Naive thymus-derived CD4-positive, alpha-beta T cell (primary cell): ENCODE measurements around the gene HSPA4. TPM values are rescaled to one million over a fixed set of nuclear protein-coding genes. Genes with fewer than 3 reads are reported as not detected.
A peak's percentile ranks its signal among the peaks of the same experiment; 100 is the strongest.

Source experiments
- ATAC-seq: fragments of 150-1000 bp; cut with Tn5 transposase; 2 replicates; pipeline ENCODE4 v1.10.0; 2021; ENCODE audit warnings: mild to moderate bottlenecking, moderate library complexity
- CTCF ChIA-PET: fragments of 350-600 bp; sonication (Branson Sonifier 250); formaldehyde crosslinking; loops from one replicate; lab custom pipeline; 2021; ENCODE audit warnings: antibody characterized with exemption; lab: Charles Lee
- POLR2A ChIA-PET: fragments of 350-600 bp; sonication (Branson Sonifier 250); formaldehyde crosslinking; loops from one replicate; lab custom pipeline; 2021; ENCODE audit warnings: antibody characterized with exemption, inconsistent platforms; lab: Charles Lee
- DNase-seq, 9 donors: peaks; one replicate each; pipeline versions ENCODE4 v3.0.0 to v3.0.0-alpha.2; 2020 to 2022; ENCODE audit warnings: mixed read lengths in 1 of 9
- H3K27ac ChIP-seq: one replicate; pipeline ENCODE4 v1.7.0; 2013; ENCODE audit warnings: mild to moderate bottlenecking, low read depth, low read length, moderate library complexity
- H3K27me3 ChIP-seq, 2 donors: one replicate each; pipeline ENCODE4 v1.7.0; 2013; ENCODE audit warnings: low read length in 2 of 2, mild to moderate bottlenecking in 2 of 2, moderate library complexity in 2 of 2; ENCODE audit not compliant: control insufficient read depth in 2 of 2, insufficient read depth in 2 of 2
- H3K36me3 ChIP-seq, 3 experiments: 1 replicate in 2 of 3; 2 replicates in 1 of 3; pipeline ENCODE4 v1.7.0; 2013; ENCODE audit warnings: low read length in 3 of 3, mild to moderate bottlenecking in 3 of 3, moderate library complexity in 1 of 3; ENCODE audit not compliant: insufficient read depth in 3 of 3, control insufficient read depth in 2 of 3
- H3K4me1 ChIP-seq, 2 donors: one replicate each; pipeline ENCODE4 v1.7.0; 2013; ENCODE audit warnings: low read length in 2 of 2, mild to moderate bottlenecking in 2 of 2, moderate library complexity in 1 of 2; ENCODE audit not compliant: control insufficient read depth in 2 of 2, insufficient read depth in 2 of 2
- H3K4me3 ChIP-seq: 2 replicates; pipeline ENCODE4 v1.7.0; 2013; ENCODE audit warnings: mild to moderate bottlenecking, low read length
- H3K9me3 ChIP-seq, 3 experiments: 1 replicate in 2 of 3; 2 replicates in 1 of 3; pipeline ENCODE4 v1.7.0; 2013; ENCODE audit warnings: low read length in 3 of 3; ENCODE audit not compliant: control insufficient read depth in 2 of 3
- H3K27ac Mint-ChIP-seq, 9 donors: one replicate each; pipeline ENCODE4 v1.8.0; 2020 to 2022; ENCODE audit warnings: mixed read lengths in 9 of 9, mild to moderate bottlenecking in 8 of 9, moderate library complexity in 5 of 9, inconsistent platforms in 2 of 9
- H3K27me3 Mint-ChIP-seq, 5 donors: one replicate each; pipeline ENCODE4 v1.8.0; 2021 to 2022; ENCODE audit warnings: mixed read lengths in 5 of 5, mild to moderate bottlenecking in 1 of 5
- H3K36me3 Mint-ChIP-seq, 5 donors: one replicate each; pipeline ENCODE4 v1.8.0; 2020 to 2022; ENCODE audit warnings: mixed read lengths in 5 of 5, mild to moderate bottlenecking in 3 of 5, inconsistent platforms in 1 of 5
- H3K4me1 Mint-ChIP-seq, 7 donors: one replicate each; pipeline ENCODE4 v1.8.0; 2020 to 2022; ENCODE audit warnings: mixed read lengths in 7 of 7, mild to moderate bottlenecking in 3 of 7, inconsistent platforms in 1 of 7
- H3K4me3 Mint-ChIP-seq, 10 donors: one replicate each; pipeline ENCODE4 v1.8.0; 2020 to 2022; ENCODE audit warnings: mild to moderate bottlenecking in 10 of 10, mixed read lengths in 10 of 10, moderate library complexity in 6 of 10, inconsistent platforms in 2 of 10
- H3K9me3 Mint-ChIP-seq, 11 donors: one replicate each; pipeline ENCODE4 v1.8.0; 2020 to 2022; ENCODE audit warnings: mixed read lengths in 11 of 11, mild to moderate bottlenecking in 4 of 11, inconsistent platforms in 1 of 11, moderate library complexity in 1 of 11
- intact Hi-C, 2 donors: fragments of 100-400 bp; cut with micrococcal nuclease; formaldehyde crosslinking; loops; one replicate each; pipeline ENCODE4 v1.15.1; 2023
- polyA plus RNA-seq, 2 donors: library from polyadenylated mRNA; unstranded; fragments of 300-500 nt; fragmentation: Illumina TruSeq; gene quantifications; one replicate each; pipeline ENCODE4 v1.2.3, GENCODE V29; 2021
- total RNA-seq, 6 experiments: library from RNA in 5 of 6; stranded (reverse) in 5 of 6; gene quantifications; 1 replicate in 5 of 6; 2 replicates in 1 of 6; pipeline ENCODE4 v1.2.3 and lab custom pipeline; 2021 to 2026

HSPA4 gene
- total and polyA plus RNA-seq, 7 experiments from 2014 or later = 37.7 to 103 (median 42.4) TPM

GRCh38 chr5:133124891-133125290, 73.1 kb downstream of the HSPA4 start:
- no peaks in the 10 kb centered on the region for H3K27me3 ChIP-seq
- Mint-ChIP-seq H3K9me3 (no peaks in the 10 kb centered on the region), H3K4me3 (no peak overlapping the region), H3K4me1 (peaks cover 0 to 5% (median 2%) of the 10 kb centered on the region in 7 donors), H3K27me3 (peaks cover 0 to 13% (median 0%) of the 10 kb centered on the region in 5 donors), H3K27ac (no peak overlapping the region), H3K36me3 (no peaks in the 10 kb centered on the region)
- DNase-seq (no peak), ATAC-seq (no peak)
- POLR2A ChIA-PET = interaction anchor here (1.2 kb wide), 1 partner anchor 161 kb away, joined by 3 read pairs; no protein-coding TSS in a partner anchor
- no peak overlapping the region for H3K27ac ChIP-seq
- no peaks in the 10 kb centered on the region for H3K9me3 ChIP-seq
- intact Hi-C loops = no loop called here
- no peaks in the 10 kb centered on the region for H3K4me1 ChIP-seq
- CTCF ChIA-PET = no interaction called here
- H3K4me3 ChIP-seq = no peak overlapping the region
- no peaks in the 10 kb centered on the region for H3K36me3 ChIP-seq

GRCh38 chr5:133128066-133128465, 76.3 kb downstream of the HSPA4 start:
- Mint-ChIP-seq H3K9me3 (no peaks in the 10 kb centered on the region), H3K27ac (no peak overlapping the region), H3K27me3 (peaks cover 0 to 13% (median 0%) of the 10 kb centered on the region in 5 donors), H3K4me1 (peaks cover 0 to 4% (median 0%) of the 10 kb centered on the region in 7 donors), H3K36me3 (no peaks in the 10 kb centered on the region), H3K4me3 (no peak overlapping the region)
- ChIA-PET CTCF (interaction anchor here (1.4 kb wide), 1 partner anchor 17 kb away, joined by 3 read pairs; no protein-coding TSS in a partner anchor), POLR2A (interaction anchor here (0.6 kb wide), 1 partner anchor 43 kb away, joined by 4 read pairs; no protein-coding TSS in a partner anchor)
- H3K4me3 ChIP-seq = no peak overlapping the region
- H3K9me3 ChIP-seq = no peaks in the 10 kb centered on the region
- ATAC-seq = no peak
- no peak overlapping the region for H3K27ac ChIP-seq
- intact Hi-C loops = no loop called here
- H3K36me3 ChIP-seq = no peaks in the 10 kb centered on the region
- no peaks in the 10 kb centered on the region for H3K27me3 ChIP-seq
- no peaks in the 10 kb centered on the region for H3K4me1 ChIP-seq
- DNase-seq = no peak

DNA sequence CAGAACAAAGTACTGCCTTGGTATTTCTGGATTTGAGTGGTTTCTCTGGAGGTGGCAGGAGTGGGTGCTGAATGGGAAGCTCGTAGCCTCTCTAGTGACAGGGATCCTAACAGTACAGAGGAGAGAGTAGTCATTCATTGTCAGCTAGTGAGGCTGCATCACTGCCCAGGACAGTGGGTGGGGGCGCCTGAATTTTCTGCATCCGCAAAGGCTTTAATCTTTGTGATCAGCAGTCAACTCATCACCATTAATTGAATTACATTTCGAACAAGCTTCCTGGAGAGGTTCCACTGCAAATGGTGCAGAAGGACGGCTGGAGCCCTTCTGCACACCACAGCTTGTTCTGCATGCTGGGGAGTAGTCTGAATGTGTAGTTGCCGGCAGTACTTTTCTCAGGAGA, 77.5 kb downstream of the HSPA4 start:
- Histone ChIP-seq H3K27me3 (no peaks in the 10 kb centered on the region), H3K9me3 (no peaks in the 10 kb centered on the region), H3K4me1 (no peaks in the 10 kb centered on the region), H3K27ac (no peak overlapping the region), H3K36me3 (no peaks in the 10 kb centered on the region), H3K4me3 (no peak overlapping the region)
- ATAC-seq (no peak), DNase-seq (no peak)
- ChIA-PET CTCF (no interaction called here), POLR2A (no interaction called here)
- Mint-ChIP-seq H3K4me3 (no peak overlapping the region), H3K27me3 (peaks cover 0 to 9% (median 0%) of the 10 kb centered on the region in 5 donors), H3K27ac (no peak overlapping the region), H3K9me3 (peaks cover 0 to 2% (median 0%) of the 10 kb centered on the region in 11 donors), H3K36me3 (no peaks in the 10 kb centered on the region), H3K4me1 (peaks cover 0 to 4% (median 0%) of the 10 kb centered on the region in 7 donors)
- intact Hi-C loops = no loop called here

GRCh38 chr5:133129950-133130349, 78.1 kb downstream of the HSPA4 start:
- Histone ChIP-seq H3K27me3 (no peaks in the 10 kb centered on the region), H3K27ac (no peak overlapping the region), H3K9me3 (no peaks in the 10 kb centered on the region), H3K36me3 (no peaks in the 10 kb centered on the region), H3K4me3 (no peak overlapping the region), H3K4me1 (no peaks in the 10 kb centered on the region)
- intact Hi-C loops = no loop called here
- Mint-ChIP-seq H3K36me3 (no peaks in the 10 kb centered on the region), H3K27ac (peak overlapping the region in 1 of 9 donors; percentile 82), H3K4me1 (peaks cover 0 to 4% (median 0%) of the 10 kb centered on the region in 7 donors), H3K9me3 (peaks cover 0 to 4% (median 0%) of the 10 kb centered on the region in 11 donors), H3K27me3 (peaks cover 0 to 13% (median 0%) of the 10 kb centered on the region in 5 donors), H3K4me3 (no peak overlapping the region)
- ChIA-PET CTCF (no interaction called here), POLR2A (no interaction called here)
- ATAC-seq = no peak
- no peak for DNase-seq

DNA sequence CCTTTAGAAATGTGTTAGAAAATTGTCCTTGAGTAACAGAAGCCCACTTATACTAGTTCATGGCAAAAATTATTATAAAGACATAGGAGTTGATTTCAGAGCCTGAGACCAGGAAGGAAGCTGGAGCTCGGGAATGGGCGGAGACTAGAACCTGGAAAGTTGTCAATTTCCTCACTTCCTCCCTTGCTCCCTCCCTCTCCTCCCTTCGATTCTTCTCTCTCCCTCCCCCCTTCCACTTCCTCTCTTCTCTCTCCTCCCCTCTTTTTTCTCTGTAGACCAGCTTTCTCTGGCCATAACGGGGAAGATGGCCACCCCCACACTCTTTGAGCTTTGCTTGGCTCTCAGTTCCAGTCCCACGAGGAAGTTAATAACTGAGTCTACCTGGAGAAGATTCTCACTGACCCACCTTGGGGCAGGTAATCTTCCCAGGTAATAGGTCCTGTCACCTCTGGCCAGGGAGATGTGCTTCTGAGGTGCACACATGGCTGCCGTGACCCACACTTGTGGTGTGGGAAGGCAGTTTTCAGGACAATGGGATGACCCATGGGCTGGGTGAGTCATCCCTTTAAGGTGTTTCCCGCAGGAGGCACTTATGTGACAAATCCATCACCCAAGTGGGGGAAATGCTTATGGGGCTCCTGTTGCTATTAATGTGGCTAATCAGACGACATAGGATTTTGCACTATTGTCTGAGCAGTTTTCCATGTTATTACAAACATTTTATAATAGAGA, 78.7 kb downstream of the HSPA4 start:
- Mint-ChIP-seq H3K27ac (peak overlapping the region in 1 of 9 donors; percentile 82), H3K4me1 (peaks cover 0 to 4% (median 0%) of the 10 kb centered on the region in 7 donors), H3K4me3 (no peak overlapping the region), H3K9me3 (peaks cover 0 to 4% (median 0%) of the 10 kb centered on the region in 11 donors), H3K27me3 (peaks cover 0 to 13% (median 0%) of the 10 kb centered on the region in 5 donors), H3K36me3 (no peaks in the 10 kb centered on the region)
- CTCF ChIA-PET = no interaction called here
- H3K36me3 ChIP-seq = no peaks in the 10 kb centered on the region
- H3K9me3 ChIP-seq = no peaks in the 10 kb centered on the region
- POLR2A ChIA-PET = no interaction called here
- H3K4me1 ChIP-seq = no peaks in the 10 kb centered on the region
- H3K27ac ChIP-seq = no peak overlapping the region
- intact Hi-C loops = no loop called here
- ATAC-seq (no peak), DNase-seq (no peak)
- H3K27me3 ChIP-seq = no peaks in the 10 kb centered on the region
- H3K4me3 ChIP-seq = no peak overlapping the region

- no peak for DNase-seq
- H3K4me1 Mint-ChIP-seq = peaks cover 0 to 4% (median 0%) of the 10 kb centered on the region in 7 donors
- H3K36me3 Mint-ChIP-seq = peaks cover 0 to 6% (median 0%) of the 10 kb centered on the region in 5 donors
- Histone ChIP-seq H3K4me3 (no peak overlapping the region), H3K36me3 (no peaks in the 10 kb centered on the region), H3K27ac (no peak overlapping the region), H3K27me3 (no peaks in the 10 kb centered on the region), H3K4me1 (no peaks in the 10 kb centered on the region), H3K9me3 (no peaks in the 10 kb centered on the region)
- peaks cover 0 to 21% (median 0%) of the 10 kb centered on the region in 5 donors for H3K27me3 Mint-ChIP-seq
- intact Hi-C loops = no loop called here
- H3K27ac Mint-ChIP-seq = no peak overlapping the region
- H3K9me3 Mint-ChIP-seq = peaks cover 0 to 12% (median 6%) of the 10 kb centered on the region in 11 donors
- ChIA-PET CTCF (no interaction called here), POLR2A (interaction anchor here (1.3 kb wide), 1 partner anchor 8 kb away, joined by 3 read pairs; no protein-coding TSS in a partner anchor)
- no peak for ATAC-seq
- no peak overlapping the region for H3K4me3 Mint-ChIP-seq
Observed at GRCh38 chr5:133132717-133133116, 80.9 kb downstream of the HSPA4 start.
